GM08714 (cell line): ENCODE measurements around the gene IFT172.
"Not testable (repeated sequence)": the region's sequence is repeated elsewhere in the genome, so short reads cannot be mapped to it uniquely, and the experiment has no call there.

Source experiments
- H3K4me3 ChIP-seq: fragments of 200-500 bp; sonication (Bioruptor generic); 2 replicates; pipeline ENCODE4 v1.5.1; 2014; ENCODE audit warnings: mild to moderate bottlenecking, low read length, inconsistent platforms
- ZNF274 ChIP-seq: IDR thresholded peaks from 2 replicates; pipeline ENCODE4 v1.6.1; 2012; ENCODE audit warnings: mild to moderate bottlenecking, low read depth, low read length

The IFT172 gene

GRCh38 chr2:27489498-27490397 is at the start of gene IFT172:
IFT172 (minus strand) TSS chr2:27489743; CDS start chr2:27489653, 90 bp downstream.
- TF ChIP-seq ZNF274, result no peak
- peak within 1 kb of the TSS; percentile 81 for H3K4me3 ChIP-seq

DNA sequence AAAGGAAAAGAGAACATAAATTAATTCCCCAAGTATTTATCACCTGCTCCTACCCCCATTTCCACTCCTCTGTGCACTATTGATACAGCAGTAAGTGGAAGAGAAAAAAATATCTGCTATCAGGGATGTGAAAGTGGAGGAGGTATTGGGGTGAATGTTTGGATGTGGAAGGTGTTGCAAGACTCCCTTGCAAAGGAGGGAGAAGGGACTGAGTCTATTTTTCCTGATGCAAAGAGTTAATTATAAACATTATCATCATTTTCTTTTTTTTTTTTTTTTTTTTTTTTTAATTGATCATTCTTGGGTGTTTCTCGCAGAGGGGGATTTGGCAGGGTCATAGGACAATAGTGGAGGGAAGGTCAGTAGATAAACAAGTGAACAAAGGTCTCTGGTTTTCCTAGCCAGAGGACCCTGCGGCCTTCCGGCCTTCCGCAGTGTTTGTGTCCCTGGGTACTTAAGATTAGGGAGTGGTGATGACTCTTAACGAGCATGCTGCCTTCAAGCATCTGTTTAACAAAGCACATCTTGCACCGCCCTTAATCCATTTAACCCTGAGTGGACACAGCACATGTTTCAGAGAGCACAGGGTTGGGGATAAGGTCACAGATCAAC is 49.4 kb upstream of the IFT172 start:
- H3K4me3 ChIP-seq, result not testable (repeated sequence)

- H3K4me3 ChIP-seq, result no peak overlapping the region
- no peak for TF ChIP-seq ZNF274
Measured at GRCh38 chr2:27537287-27537686, 47.7 kb upstream of the IFT172 start.

- H3K4me3 ChIP-seq, result no peak overlapping the region
- no peak for TF ChIP-seq ZNF274
Measured at GRCh38 chr2:27531983-27532382, 42.4 kb upstream of the IFT172 start.

GRCh38 chr2:27527182-27527581 is 37.6 kb upstream of the IFT172 start:
- no peak for TF ChIP-seq ZNF274
- H3K4me3 ChIP-seq, result no peak overlapping the region

DNA sequence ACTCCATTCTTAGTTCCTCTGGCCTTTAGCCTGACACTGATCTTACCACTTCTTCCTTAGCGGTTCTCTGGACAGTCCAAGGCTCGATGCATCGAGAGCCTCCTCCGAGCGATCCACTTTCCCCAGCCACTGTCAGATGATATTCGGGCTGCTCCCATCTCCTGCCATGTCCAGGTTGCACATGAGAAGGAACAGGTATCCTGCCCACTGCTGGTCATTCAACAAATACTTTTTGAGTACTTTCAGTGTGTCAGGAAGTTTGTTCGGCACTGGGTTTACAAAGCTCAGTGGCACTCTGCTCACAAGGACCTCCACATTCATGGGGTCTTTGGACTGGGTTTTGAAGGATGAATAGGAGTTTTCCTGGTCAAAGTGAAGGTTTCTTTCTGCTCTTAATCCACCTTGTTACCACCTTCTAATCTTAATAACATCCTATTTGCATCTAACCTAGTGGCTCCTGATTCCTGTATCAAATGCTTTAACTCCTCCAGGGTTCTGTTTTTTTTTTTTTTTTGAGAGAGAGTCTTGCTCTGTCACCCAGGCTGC is 32.9 kb upstream of the IFT172 start:
- no peak overlapping the region for H3K4me3 ChIP-seq
- TF ChIP-seq ZNF274, result no peak

DNA sequence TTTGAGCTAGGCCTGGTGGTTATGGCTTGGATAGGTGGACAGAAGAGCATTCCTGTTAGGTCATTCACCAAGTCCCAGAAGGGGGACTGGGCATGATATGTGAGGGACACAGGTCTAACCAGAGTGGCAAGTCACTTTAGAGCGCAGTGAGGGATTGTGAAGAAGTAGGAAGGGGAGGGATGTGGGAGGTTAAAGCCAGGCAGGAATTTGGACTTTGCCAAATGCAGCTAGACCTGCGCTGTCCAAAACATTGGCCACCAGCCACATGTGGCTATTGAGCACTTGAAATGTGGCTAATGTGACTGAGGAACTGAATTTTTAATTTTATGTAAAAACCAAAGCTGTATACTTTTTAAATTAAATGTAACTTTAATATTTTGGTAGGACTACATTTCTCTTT is 30.8 kb upstream of the IFT172 start:
- no peak overlapping the region for H3K4me3 ChIP-seq
- no peak for TF ChIP-seq ZNF274

DNA sequence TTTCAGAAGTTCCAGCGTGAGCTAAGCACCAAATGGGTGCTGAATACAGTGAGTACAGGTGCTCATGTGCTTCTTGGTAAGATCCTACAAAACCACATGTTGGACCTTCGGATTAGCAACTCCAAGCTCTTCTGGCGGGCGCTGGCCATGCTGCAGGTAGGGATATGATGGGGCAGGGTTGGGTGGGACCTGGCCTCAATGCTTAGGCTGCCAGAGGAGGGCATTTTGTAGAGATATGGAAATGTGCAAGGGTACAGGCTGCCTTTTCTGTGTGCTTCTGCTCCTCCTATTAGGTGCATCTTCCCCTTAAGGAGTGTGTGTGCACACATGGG is 29.2 kb upstream of the IFT172 start:
- no peak for TF ChIP-seq ZNF274
- no peak overlapping the region for H3K4me3 ChIP-seq

DNA sequence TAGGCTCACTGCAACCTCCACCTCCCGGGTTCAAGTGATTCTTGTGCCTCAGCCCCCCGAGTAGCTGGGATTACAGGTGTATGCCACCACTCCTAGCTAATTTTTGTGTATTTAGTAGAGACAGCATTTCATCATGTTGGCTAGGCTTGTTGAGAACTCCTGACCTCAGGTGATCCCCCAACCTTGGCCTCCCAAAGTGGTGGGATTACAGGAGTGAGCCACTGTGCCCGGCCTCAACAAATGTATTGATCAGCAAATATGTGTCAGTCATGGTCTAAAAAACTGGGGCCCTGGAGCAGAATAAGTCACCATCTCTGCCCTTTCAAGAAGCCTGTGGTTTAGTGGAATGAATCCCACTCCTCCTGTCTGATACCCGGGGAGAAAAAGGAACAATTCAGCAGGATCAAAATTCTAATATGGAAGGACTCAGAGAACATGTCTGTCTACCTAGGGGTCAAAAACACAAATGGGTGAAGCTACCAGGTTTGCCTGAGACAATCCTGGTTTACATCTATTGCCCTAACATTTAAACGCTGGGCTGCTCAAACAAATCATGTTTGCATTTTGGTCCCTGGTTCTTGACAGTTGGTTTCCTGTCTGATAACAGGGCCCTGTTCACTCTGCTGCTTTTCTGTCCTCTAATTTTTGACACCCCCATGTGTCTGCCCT is 28.7 kb upstream of the IFT172 start:
- no peak for TF ChIP-seq ZNF274
- no peak overlapping the region for H3K4me3 ChIP-seq

DNA sequence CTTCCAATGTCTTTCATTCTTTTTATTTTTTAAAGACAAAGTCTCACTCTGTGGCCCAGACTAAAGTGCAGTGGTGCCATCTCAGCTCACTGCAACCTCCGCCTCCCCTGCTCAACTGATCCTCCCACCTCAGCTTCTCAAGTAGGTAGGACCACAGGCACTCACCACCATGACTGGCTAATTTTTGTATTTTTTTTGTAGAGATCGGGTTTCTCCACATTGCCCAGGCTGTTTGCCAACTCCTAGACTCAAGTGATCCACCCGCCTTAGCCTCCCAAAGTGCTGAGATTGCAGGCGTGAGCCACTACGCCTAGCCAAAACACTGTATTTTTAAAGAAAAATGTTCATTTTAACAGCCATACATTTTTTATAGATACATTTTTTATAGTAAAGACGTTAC is 19.8 kb upstream of the IFT172 start:
- H3K4me3 ChIP-seq, result no peak overlapping the region
- TF ChIP-seq ZNF274, result no peak

- H3K4me3 ChIP-seq, result no peak overlapping the region
- no peak for TF ChIP-seq ZNF274
Measured at GRCh38 chr2:27507293-27507692, 17.8 kb upstream of the IFT172 start.

DNA sequence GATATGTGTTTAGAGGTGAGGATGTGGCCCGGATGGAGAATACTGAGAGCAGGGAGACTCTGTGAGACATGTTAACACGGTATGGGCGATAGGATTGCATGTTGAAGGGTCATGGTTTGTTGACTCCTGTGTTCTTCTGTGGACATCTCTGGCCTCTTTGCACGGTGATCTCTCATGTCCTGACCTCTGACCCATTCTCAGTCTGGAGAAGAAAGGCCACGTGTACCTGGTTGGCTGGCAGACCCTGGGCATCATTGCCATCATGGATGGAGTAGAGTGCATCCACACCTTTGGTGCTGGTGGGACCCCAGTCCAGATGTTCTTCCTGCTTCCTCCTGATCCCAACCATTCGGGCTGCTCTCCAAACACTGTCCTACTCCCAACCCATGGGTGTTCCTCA is 17.0 kb upstream of the IFT172 start:
- no peak overlapping the region for H3K4me3 ChIP-seq
- TF ChIP-seq ZNF274, result no peak

- H3K4me3 ChIP-seq, result no peak overlapping the region
- TF ChIP-seq ZNF274, result no peak
Measured at GRCh38 chr2:27502142-27502541, 12.6 kb upstream of the IFT172 start.

DNA sequence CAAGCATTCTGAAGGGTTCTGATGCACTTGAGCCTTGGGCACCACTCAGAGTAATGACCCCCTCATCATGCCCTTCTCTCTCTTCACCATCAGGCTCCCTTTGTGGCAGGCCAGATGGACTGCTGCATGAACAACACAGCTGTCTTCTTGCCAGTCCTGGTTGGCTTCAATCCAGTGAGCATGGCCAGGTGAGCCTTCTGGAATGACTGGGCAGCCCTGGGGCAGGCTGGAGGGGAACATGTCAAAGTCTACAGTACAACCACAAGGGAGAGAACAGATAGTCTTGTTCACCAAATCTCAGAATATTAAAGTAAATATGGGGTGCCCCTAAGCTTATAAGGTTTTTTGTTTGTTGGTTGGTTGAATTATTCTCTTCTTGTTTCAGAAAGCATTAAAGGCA is 11.5 kb upstream of the IFT172 start:
- H3K4me3 ChIP-seq, result no peak overlapping the region
- no peak for TF ChIP-seq ZNF274

- H3K4me3 ChIP-seq, result no peak overlapping the region
- TF ChIP-seq ZNF274, result no peak
Measured at GRCh38 chr2:27498975-27499374, 9.4 kb upstream of the IFT172 start.
